ENCODE measurements around the gene NMUR1. TPM values are rescaled to one million over a fixed set of nuclear protein-coding genes. Genes with fewer than 3 reads are reported as not detected.

NMUR1 gene
- total and polyA plus RNA-seq, 2 donors (not counting 3 experiments of a cell fraction or from before 2014, with no cell fraction given): not detected

GRCh38 chr2:231518771-231519170 lies 11.5 kb downstream of the NMUR1 start:
- FAIRE-seq: no peak
- Histone ChIP-seq H3K9me3 (replicated peaks; ENCODE audit: control insufficient read depth, insufficient read depth, low read length) (no peaks in the 10 kb centered on the region), H2AFZ (ENCODE audit: low read depth, low read length) (no peak overlapping the region), H3K4me1 (ENCODE audit: control insufficient read depth, extremely low read depth, insufficient read depth, low read length) (peaks cover 13% of the 10 kb centered on the region), H3K27me3 (ENCODE audit: control insufficient read depth in 2 of 2, insufficient read depth in 2 of 2, low read length in 2 of 2) (peaks cover 0 to 4% of the 10 kb centered on the region in 2 experiments), H3K9me1 (replicated peaks; ENCODE audit: control insufficient read depth, extremely low read depth, insufficient read depth, low read length) (no peaks in the 10 kb centered on the region), H3K27ac (ENCODE audit: insufficient read depth, low read depth, low read length) (no peak overlapping the region), H4K20me1 (replicated peaks; ENCODE audit: control insufficient read depth, extremely low read depth, insufficient read depth, low read length) (no peaks in the 10 kb centered on the region), H3K79me2 (ENCODE audit: control insufficient read depth, insufficient read depth, low read length) (no peaks in the 10 kb centered on the region), H3K4me2 (ENCODE audit: insufficient read depth, low read length) (no peak overlapping the region), H3K4me3 (replicated peaks in 1 of 3; ENCODE audit: insufficient read depth in 1 of 3, low read depth in 1 of 3, low read length in 3 of 3) (no peak overlapping the region), H3K9ac (replicated peaks; ENCODE audit: extremely low read depth, insufficient read depth, low read length) (no peak overlapping the region), H3K36me3 (ENCODE audit: control insufficient read depth in 2 of 2, extremely low read depth in 1 of 2, insufficient read depth in 2 of 2, low read length in 2 of 2) (no peaks in the 10 kb centered on the region)
- intact Hi-C loops (cut with micrococcal nuclease): no loop called here
- BruUV-seq (replicated peaks): no TSS peak
- ChIA-PET CTCF (interaction anchor here (1.9 to 2.9 kb wide), 4 partner anchors 14 to 83 kb away, joined by 6 to 50 read pairs (median 24); no protein-coding TSS in a partner anchor), POLR2A (no interaction called here)
- DNase-seq (ENCODE audit: low read depth, low spot score): no peak
- TF ChIP-seq JUN (IDR thresholded peaks at IDR 0.05; ENCODE audit: borderline replicate concordance, insufficient read depth, insufficient read length, low read depth) (no peak), MAX (IDR thresholded peaks at IDR 0.05; ENCODE audit: insufficient read depth, insufficient read length) (no peak), GATA2 (IDR thresholded peaks at IDR 0.05; ENCODE audit: insufficient read depth, insufficient read length, low read depth, low read length) (no peak), MYC (IDR thresholded peaks at IDR 0.05; ENCODE audit: low read depth, low read length) (no peak), POLR2A (IDR thresholded peaks at IDR 0.05; ENCODE audit: low read depth, low read length) (no peak), EZH2 (IDR thresholded peaks at IDR 0.05; ENCODE audit: borderline replicate concordance, low read depth, low read length, severe bottlenecking) (no peak), POLR2AphosphoS5 (IDR thresholded peaks at IDR 0.05; ENCODE audit: insufficient read depth, low read depth, low read length) (no peak), CTCF (IDR thresholded peaks at IDR 0.05; ENCODE audit: extremely low read depth in 1 of 2, insufficient read depth in 1 of 2, low read depth in 1 of 2, low read length in 2 of 2) (no peak), FOS (IDR thresholded peaks at IDR 0.05; ENCODE audit: borderline replicate concordance, insufficient read depth, low read length) (no peak)
- dilution Hi-C loops (cut with MboI; ENCODE audit: extremely low pct_ligation_motif_present, low sequenced_read_pairs): no loop called here
